C4-2B (cell line): ENCODE measurements around the gene AHDC1.

Source experiments
- H3K27ac ChIP-seq: fragments of 450-650 bp; 2 replicates; pipeline ENCODE4 v1.5.1; 2017
- ZFX ChIP-seq: fragments of 450-650 bp; IDR thresholded peaks from 2 replicates; pipeline ENCODE4 v1.6.1; 2017
- TF ChIP-seq, protein P1 (sequence below): fragments of 450-650 bp; conservative IDR thresholded peaks from 2 replicates; pipeline ENCODE4 v1.5.1; 2017; ENCODE audit warnings: mild to moderate bottlenecking

Gene AHDC1

GRCh38 chr1:27615346-27616192 is 11.6 kb upstream of the AHDC1 start:
- H3K27ac ChIP-seq, result no peak overlapping the region
- TF ChIP-seq ZFX, result no peak
- TF ChIP-seq, protein P1, sequence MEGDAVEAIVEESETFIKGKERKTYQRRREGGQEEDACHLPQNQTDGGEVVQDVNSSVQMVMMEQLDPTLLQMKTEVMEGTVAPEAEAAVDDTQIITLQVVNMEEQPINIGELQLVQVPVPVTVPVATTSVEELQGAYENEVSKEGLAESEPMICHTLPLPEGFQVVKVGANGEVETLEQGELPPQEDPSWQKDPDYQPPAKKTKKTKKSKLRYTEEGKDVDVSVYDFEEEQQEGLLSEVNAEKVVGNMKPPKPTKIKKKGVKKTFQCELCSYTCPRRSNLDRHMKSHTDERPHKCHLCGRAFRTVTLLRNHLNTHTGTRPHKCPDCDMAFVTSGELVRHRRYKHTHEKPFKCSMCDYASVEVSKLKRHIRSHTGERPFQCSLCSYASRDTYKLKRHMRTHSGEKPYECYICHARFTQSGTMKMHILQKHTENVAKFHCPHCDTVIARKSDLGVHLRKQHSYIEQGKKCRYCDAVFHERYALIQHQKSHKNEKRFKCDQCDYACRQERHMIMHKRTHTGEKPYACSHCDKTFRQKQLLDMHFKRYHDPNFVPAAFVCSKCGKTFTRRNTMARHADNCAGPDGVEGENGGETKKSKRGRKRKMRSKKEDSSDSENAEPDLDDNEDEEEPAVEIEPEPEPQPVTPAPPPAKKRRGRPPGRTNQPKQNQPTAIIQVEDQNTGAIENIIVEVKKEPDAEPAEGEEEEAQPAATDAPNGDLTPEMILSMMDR, result no peak

- TF ChIP-seq ZFX, result no peak
- TF ChIP-seq, protein P1, result no peak
- no peak overlapping the region for H3K27ac ChIP-seq
Observed at GRCh38 chr1:27614625-27615344, 10.8 kb upstream of the AHDC1 start.

DNA sequence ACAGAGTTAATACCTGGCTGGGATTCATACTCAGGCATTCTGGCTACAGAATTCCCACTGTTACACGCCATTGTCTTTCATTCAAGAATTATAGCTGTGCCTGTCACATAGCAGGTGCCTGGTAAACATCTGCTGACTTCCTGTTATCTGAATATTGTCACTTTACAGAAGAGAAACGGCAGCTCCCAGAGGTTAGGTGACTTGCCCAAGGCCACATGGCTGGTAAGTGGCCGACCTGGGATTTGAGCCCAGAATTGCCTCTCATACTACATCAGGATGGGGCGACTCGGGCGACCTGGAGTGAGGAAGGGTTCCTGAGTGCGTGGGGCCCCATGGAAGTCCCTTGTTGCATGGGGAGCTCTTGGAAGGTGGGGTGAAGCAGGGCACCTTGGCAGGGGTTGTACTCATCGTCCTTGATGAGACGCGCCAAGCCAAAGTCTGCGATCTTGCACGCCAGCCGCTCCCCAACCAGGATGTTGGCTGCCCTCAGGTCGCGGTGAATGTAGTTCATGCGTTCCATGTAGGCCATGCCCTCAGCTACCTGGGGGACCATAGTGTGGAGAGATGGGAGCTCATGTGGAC is 10.2 kb upstream of the AHDC1 start:
- TF ChIP-seq ZFX, result no peak
- TF ChIP-seq, protein P1, result no peak
- no peak overlapping the region for H3K27ac ChIP-seq

GRCh38 chr1:27612718-27613117 is 8.8 kb upstream of the AHDC1 start:
- TF ChIP-seq ZFX, result no peak
- TF ChIP-seq, protein P1, result no peak
- H3K27ac ChIP-seq, result no peak overlapping the region

GRCh38 chr1:27611450-27611849 is 7.5 kb upstream of the AHDC1 start:
- H3K27ac ChIP-seq, result no peak overlapping the region
- TF ChIP-seq, protein P1, result no peak
- TF ChIP-seq ZFX, result no peak

GRCh38 chr1:27609618-27610240 is 5.8 kb upstream of the AHDC1 start:
- TF ChIP-seq, protein P1, result no peak
- TF ChIP-seq ZFX, result no peak
- no peak overlapping the region for H3K27ac ChIP-seq

GRCh38 chr1:27609210-27609555 is 5.2 kb upstream of the AHDC1 start:
- no peak for TF ChIP-seq ZFX
- TF ChIP-seq, protein P1, result no peak
- H3K27ac ChIP-seq, result no peak overlapping the region
